Adipocyte (in vitro differentiated cells): ENCODE results near the gene SMPD3.

Experiments used
- DNase-seq: peaks from one replicate; pipeline ENCODE4 v3.0.0-alpha.2; 2015; ENCODE audit warnings: low read depth
- H3K27me3 ChIP-seq: replicated peaks from 2 replicates; pipeline ENCODE4 v1.7.0; 2013; ENCODE audit warnings: mild to moderate bottlenecking, low read length, moderate library complexity; ENCODE audit not compliant: control insufficient read depth, insufficient read depth
- H3K36me3 ChIP-seq: 2 replicates; pipeline ENCODE4 v1.7.0; 2013; ENCODE audit warnings: low read length, mild to moderate bottlenecking, moderate library complexity; ENCODE audit not compliant: control insufficient read depth, insufficient read depth, severe bottlenecking
- H3K4me1 ChIP-seq: 2 replicates; pipeline ENCODE4 v1.7.0; 2013; ENCODE audit warnings: mild to moderate bottlenecking, low read length, moderate library complexity; ENCODE audit not compliant: control insufficient read depth, insufficient read depth
- H3K4me3 ChIP-seq: 2 replicates; pipeline ENCODE4 v1.7.0; 2013; ENCODE audit warnings: mild to moderate bottlenecking, low read length, moderate library complexity
- H3K9ac ChIP-seq: 2 replicates; pipeline ENCODE4 v1.7.0; 2013; ENCODE audit warnings: mild to moderate bottlenecking, low read length, moderate library complexity
- H3K9me3 ChIP-seq: 2 replicates; pipeline ENCODE4 v1.7.0; 2013; ENCODE audit warnings: mild to moderate bottlenecking, low read length, moderate library complexity; ENCODE audit not compliant: control insufficient read depth

SMPD3 gene

DNA sequence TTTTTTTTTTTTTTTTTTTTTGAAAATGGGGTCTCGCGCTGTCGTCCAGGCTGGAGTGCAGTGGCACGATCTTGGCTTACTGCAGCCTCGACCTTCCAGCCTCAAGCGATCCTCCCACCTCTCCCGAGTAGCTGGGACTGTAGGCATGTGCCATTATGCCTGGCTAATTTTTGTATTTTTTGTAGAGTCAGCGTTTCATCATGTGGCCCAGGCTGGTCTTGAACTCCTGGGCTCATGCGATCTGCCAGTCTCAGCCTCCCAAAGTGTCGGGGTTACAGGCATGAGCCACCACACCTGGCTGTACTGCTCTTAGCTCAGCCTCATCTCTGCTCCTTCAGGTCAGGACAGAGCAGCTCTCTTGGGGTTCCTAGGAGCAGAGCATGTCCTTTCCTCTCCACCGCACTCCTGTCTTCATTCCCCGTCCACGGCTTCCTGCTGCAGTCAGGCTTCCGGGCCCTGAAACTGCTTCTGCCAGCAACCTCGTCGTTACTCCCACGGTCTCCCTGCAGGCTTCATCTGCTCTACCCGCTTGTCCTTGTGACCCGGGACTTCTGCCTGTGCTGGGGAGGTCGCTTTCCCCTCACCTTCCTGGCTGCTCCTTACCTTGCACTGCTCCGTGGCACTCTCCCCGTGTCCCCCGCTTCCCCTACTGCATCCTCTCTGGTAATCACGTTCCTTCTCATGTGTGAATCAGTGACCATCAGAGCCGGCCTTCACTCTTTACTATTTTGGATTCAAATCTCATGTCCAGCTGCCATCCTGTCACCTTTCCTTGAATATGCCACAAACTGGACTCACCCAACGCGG is 99.5 kb downstream of the SMPD3 start:
- Histone ChIP-seq H3K9me3 (no peaks in the 10 kb centered on the region), H3K4me3 (no peak overlapping the region), H3K4me1 (peaks cover 11% of the 10 kb centered on the region), H3K36me3 (peaks cover 80% of the 10 kb centered on the region), H3K27me3 (no peaks in the 10 kb centered on the region), H3K9ac (no peak overlapping the region)
- no peak for DNase-seq

DNA sequence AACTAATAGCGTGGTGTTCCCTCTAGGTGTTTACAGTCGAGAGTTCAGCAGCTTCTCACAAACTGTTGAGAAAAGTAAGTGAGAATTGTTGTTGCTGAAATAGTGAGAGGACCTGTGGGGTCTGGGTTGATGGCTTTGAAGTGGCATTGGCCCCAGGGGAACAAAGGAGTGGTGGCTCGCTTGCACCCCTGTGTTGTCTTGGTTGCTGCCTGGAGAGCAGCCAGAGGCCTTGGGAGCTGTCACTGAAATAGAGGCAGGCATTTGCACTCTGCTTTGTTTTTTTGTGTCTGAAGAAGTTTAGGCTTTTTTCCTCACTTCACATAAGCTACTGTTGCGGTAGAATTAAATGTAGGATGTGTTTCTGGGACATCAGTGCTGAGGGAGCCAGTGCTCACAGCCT is 100.7 kb downstream of the SMPD3 start:
- H3K36me3 ChIP-seq = peaks cover 77% of the 10 kb centered on the region
- H3K27me3 ChIP-seq = no peaks in the 10 kb centered on the region
- H3K4me3 ChIP-seq = no peak overlapping the region
- no peaks in the 10 kb centered on the region for H3K9me3 ChIP-seq
- H3K9ac ChIP-seq = no peak overlapping the region
- H3K4me1 ChIP-seq = peaks cover 11% of the 10 kb centered on the region
- DNase-seq = no peak

DNA sequence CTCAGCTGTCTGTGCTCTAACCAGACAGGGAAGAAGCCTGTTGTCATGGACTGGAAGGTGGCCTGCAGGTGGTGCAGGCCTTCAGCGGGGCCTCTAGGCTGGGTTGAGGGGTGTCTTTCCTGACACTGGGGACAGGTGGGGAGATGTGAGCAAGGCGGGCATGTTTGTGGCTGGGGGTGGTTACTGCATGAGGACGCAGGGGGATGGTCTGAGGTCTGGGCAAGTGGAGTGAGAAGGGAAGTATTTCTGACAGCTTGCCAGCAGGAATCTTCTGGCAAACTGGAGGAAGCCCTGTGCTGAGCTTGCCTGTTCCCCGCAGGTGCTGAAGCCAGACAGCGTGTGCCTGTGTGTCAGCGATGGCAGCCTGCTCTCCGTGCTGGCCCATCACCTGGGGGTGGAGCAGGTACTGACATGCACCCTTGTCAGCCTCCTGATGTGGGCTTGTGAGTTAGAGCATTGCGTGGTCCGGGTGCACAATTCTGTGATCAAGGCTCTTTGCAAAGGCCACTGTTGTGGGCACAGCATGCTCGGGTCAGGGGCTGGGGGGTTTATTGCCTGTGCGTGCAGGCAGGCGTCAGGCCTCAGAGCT is 101.3 kb downstream of the SMPD3 start:
- Histone ChIP-seq H3K36me3 (peaks cover 76% of the 10 kb centered on the region), H3K9ac (no peak overlapping the region), H3K27me3 (no peaks in the 10 kb centered on the region), H3K4me3 (no peak overlapping the region), H3K4me1 (peaks cover 11% of the 10 kb centered on the region), H3K9me3 (no peaks in the 10 kb centered on the region)
- DNase-seq = no peak

GRCh38 chr16:68345958-68346635 is 102.2 kb downstream of the SMPD3 start:
- DNase-seq = no peak
- H3K9ac ChIP-seq = no peak overlapping the region
- no peaks in the 10 kb centered on the region for H3K27me3 ChIP-seq
- H3K9me3 ChIP-seq = no peaks in the 10 kb centered on the region
- peaks cover 11% of the 10 kb centered on the region for H3K4me1 ChIP-seq
- H3K4me3 ChIP-seq = no peak overlapping the region
- H3K36me3 ChIP-seq = peaks cover 75% of the 10 kb centered on the region

- H3K9me3 ChIP-seq = no peaks in the 10 kb centered on the region
- no peaks in the 10 kb centered on the region for H3K27me3 ChIP-seq
- H3K9ac ChIP-seq = no peak overlapping the region
- no peak overlapping the region for H3K4me3 ChIP-seq
- peaks cover 11% of the 10 kb centered on the region for H3K4me1 ChIP-seq
- H3K36me3 ChIP-seq = peaks cover 77% of the 10 kb centered on the region
- DNase-seq = no peak
Observed at GRCh38 chr16:68345351-68345810, 102.9 kb downstream of the SMPD3 start.

DNA sequence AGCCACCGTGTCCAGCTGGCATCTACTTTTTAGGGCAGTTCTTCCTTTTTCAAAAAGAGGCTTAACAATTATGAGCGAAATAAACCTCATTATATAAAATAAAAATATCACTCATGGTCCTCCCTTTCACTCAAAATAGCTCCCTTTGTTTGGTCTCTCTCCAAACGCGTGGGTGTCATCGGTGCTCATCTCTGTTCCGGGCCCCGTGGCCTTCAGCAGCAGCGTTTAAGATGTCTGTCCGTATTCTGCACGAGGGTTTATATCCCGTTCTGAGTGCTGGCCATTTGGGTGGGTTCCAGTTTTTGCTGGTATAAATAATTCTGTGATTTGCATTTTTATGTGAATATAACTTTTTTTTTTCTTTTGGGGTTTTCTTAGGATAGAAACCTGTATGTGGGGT is 104.1 kb downstream of the SMPD3 start:
- Histone ChIP-seq H3K36me3 (peaks cover 77% of the 10 kb centered on the region), H3K9me3 (no peaks in the 10 kb centered on the region), H3K9ac (no peak overlapping the region), H3K4me1 (peaks cover 11% of the 10 kb centered on the region), H3K4me3 (no peak overlapping the region), H3K27me3 (no peaks in the 10 kb centered on the region)
- DNase-seq = no peak

GRCh38 chr16:68343137-68343536 is 105.2 kb downstream of the SMPD3 start:
- Histone ChIP-seq H3K4me3 (no peak overlapping the region), H3K4me1 (peaks cover 11% of the 10 kb centered on the region), H3K9ac (no peak overlapping the region), H3K9me3 (no peaks in the 10 kb centered on the region), H3K36me3 (peaks cover 77% of the 10 kb centered on the region), H3K27me3 (no peaks in the 10 kb centered on the region)
- DNase-seq = no peak

GRCh38 chr16:68342620-68343019 is 105.7 kb downstream of the SMPD3 start:
- Histone ChIP-seq H3K4me3 (no peak overlapping the region), H3K27me3 (no peaks in the 10 kb centered on the region), H3K9me3 (no peaks in the 10 kb centered on the region), H3K4me1 (peaks cover 11% of the 10 kb centered on the region), H3K36me3 (peaks cover 77% of the 10 kb centered on the region), H3K9ac (no peak overlapping the region)
- no peak for DNase-seq

GRCh38 chr16:68339214-68339613 is 109.1 kb downstream of the SMPD3 start:
- Histone ChIP-seq H3K36me3 (peaks cover 63% of the 10 kb centered on the region), H3K4me3 (no peak overlapping the region), H3K9me3 (no peaks in the 10 kb centered on the region), H3K9ac (no peak overlapping the region), H3K27me3 (no peaks in the 10 kb centered on the region), H3K4me1 (peaks cover 11% of the 10 kb centered on the region)
- DNase-seq = no peak

- peaks cover 62% of the 10 kb centered on the region for H3K36me3 ChIP-seq
- H3K4me1 ChIP-seq = peaks cover 17% of the 10 kb centered on the region
- DNase-seq = no peak
- no peaks in the 10 kb centered on the region for H3K27me3 ChIP-seq
- no peak overlapping the region for H3K9ac ChIP-seq
- no peak overlapping the region for H3K4me3 ChIP-seq
- no peaks in the 10 kb centered on the region for H3K9me3 ChIP-seq
Observed at GRCh38 chr16:68338326-68339119, 109.8 kb downstream of the SMPD3 start.

GRCh38 chr16:68335175-68335574 is 113.1 kb downstream of the SMPD3 start:
- Histone ChIP-seq H3K4me3 (no peak overlapping the region), H3K27me3 (no peaks in the 10 kb centered on the region), H3K9ac (no peak overlapping the region), H3K4me1 (peaks cover 38% of the 10 kb centered on the region), H3K9me3 (no peaks in the 10 kb centered on the region), H3K36me3 (peaks cover 39% of the 10 kb centered on the region)
- no peak for DNase-seq
